Measurements from ENCODE around the gene ATXN3L.

GRCh38 chrX:13340182-13340791 lies 20.4 kb upstream of the ATXN3L start:
- TF ChIP-seq CTCF (IDR thresholded peaks at IDR 0.05; ENCODE audit: borderline replicate concordance, extremely low read depth, low read length, poor library complexity, severe bottlenecking) (no peak), EZH2 (IDR thresholded peaks at IDR 0.05; ENCODE audit: borderline replicate concordance, low read depth, low read length, severe bottlenecking) (no peak)

All from DND-41 (cell line).